ENCODE measurements around the gene PSMC5. TPM values are rescaled to one million over a fixed set of nuclear protein-coding genes. Genes with fewer than 3 reads are reported as not detected.

The PSMC5 gene
- total RNA-seq, 2 experiments from 2014 or later, result 32.6 to 105 TPM

DNA sequence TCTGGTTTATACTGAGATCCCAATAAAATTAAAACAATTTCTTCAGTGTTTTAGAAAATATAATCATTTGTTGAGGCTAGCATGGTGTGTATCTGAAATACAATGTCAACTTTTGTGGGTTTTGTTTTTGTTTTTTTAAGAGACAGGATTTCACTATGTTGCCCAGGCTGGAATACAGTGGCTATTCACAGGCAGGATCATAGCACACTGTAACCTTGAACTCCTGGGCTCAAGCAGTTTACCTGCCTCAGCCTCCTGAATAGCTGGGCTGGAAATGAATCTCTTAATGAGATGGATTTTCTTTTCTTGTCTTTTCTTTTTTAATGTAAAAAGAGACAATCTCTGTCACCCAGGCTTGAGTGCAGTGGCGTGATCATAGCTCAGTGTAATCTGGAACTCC, 41.1 kb upstream of the PSMC5 start:
- Histone ChIP-seq H4K20me1 (ENCODE audit: insufficient read depth, low read length) (peaks cover 26% of the 10 kb centered on the region), H3K4me3 (ENCODE audit: low read depth, low read length, poor library complexity, severe bottlenecking) (no peak overlapping the region), H3K9me2 (ENCODE audit: insufficient read depth, low read length) (no peaks in the 10 kb centered on the region), H3K36me3 (ENCODE audit: insufficient read depth, low read length) (peaks cover 97% of the 10 kb centered on the region), H2AFZ (ENCODE audit: low read length) (no peak overlapping the region), H3K9me3 (ENCODE audit: low read length) (no peaks in the 10 kb centered on the region), H3K79me2 (ENCODE audit: insufficient read depth, low read depth, low read length) (peaks cover 80% of the 10 kb centered on the region), H3K27ac (ENCODE audit: low read depth, low read length, poor library complexity, severe bottlenecking) (no peak overlapping the region), H3K4me1 (ENCODE audit: insufficient read depth, low read length, poor library complexity, severe bottlenecking) (no peaks in the 10 kb centered on the region), H3K4me2 (ENCODE audit: low read length) (no peak overlapping the region)
- intact Hi-C loops (cut with micrococcal nuclease; ENCODE audit: unreplicated experiment), result no loop called here
- BruUV-seq (replicated peaks), result no TSS peak
- ChIA-PET POLR2A (interaction anchor here (0.6 to 0.8 kb wide), 2 partner anchors 10 to 72 kb away, joined by 3 read pairs; no protein-coding TSS in a partner anchor), CTCF (ENCODE audit: unreplicated experiment) (no interaction called here)
- no peak for TF ChIP-seq EZH2phosphoT487 (IDR thresholded peaks at IDR 0.05; ENCODE audit: borderline replicate concordance, low read depth, low read length)
- TF ChIP-seq, protein P1, sequence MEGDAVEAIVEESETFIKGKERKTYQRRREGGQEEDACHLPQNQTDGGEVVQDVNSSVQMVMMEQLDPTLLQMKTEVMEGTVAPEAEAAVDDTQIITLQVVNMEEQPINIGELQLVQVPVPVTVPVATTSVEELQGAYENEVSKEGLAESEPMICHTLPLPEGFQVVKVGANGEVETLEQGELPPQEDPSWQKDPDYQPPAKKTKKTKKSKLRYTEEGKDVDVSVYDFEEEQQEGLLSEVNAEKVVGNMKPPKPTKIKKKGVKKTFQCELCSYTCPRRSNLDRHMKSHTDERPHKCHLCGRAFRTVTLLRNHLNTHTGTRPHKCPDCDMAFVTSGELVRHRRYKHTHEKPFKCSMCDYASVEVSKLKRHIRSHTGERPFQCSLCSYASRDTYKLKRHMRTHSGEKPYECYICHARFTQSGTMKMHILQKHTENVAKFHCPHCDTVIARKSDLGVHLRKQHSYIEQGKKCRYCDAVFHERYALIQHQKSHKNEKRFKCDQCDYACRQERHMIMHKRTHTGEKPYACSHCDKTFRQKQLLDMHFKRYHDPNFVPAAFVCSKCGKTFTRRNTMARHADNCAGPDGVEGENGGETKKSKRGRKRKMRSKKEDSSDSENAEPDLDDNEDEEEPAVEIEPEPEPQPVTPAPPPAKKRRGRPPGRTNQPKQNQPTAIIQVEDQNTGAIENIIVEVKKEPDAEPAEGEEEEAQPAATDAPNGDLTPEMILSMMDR (conservative IDR thresholded peaks at IDR 0.05; ENCODE audit: low read length), result no peak
- no peak for DNase-seq (ENCODE audit: low spot score)

DNA sequence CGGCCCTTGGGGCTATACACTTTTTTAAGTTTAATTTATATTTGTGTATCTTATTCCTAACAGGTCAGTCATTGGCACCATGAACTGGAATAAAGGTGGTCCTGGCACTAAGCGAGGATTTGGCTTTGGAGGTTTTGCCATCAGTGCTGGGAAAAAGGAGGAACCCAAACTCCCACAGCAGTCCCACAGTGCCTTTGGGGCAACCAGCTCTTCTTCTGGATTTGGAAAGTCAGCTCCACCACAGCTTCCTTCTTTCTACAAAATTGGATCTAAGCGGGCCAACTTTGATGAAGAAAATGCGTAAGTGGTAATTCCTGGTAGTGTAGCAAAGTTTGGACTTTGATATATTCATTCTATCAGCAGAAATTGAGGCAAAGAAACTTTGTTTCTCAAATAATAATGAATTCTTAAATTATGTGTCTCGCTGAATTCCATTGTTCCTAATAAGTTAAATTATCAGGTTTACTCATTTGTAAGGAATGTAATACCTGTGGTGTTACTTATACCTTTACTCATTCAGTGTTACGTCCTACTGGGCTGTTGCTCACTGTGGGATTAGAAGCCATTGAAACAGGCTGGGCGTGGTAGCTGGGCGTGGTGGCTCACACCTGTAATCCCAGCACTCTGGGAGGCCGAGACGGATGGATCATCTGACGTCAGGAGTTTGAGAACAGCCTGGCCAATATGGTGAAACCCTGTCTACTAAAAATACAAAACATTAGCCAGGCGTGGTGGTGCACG, 40.1 kb upstream of the PSMC5 start:
- ChIA-PET CTCF (ENCODE audit: unreplicated experiment) (no interaction called here), POLR2A (no interaction called here)
- no TSS peak for BruUV-seq (replicated peaks)
- Histone ChIP-seq H3K79me2 (ENCODE audit: insufficient read depth, low read depth, low read length) (peaks cover 80% of the 10 kb centered on the region), H2AFZ (ENCODE audit: low read length) (no peak overlapping the region), H3K36me3 (ENCODE audit: insufficient read depth, low read length) (peaks cover 100% of the 10 kb centered on the region), H3K9me2 (ENCODE audit: insufficient read depth, low read length) (no peaks in the 10 kb centered on the region), H4K20me1 (ENCODE audit: insufficient read depth, low read length) (peaks cover 25% of the 10 kb centered on the region), H3K9me3 (ENCODE audit: low read length) (no peaks in the 10 kb centered on the region), H3K4me1 (ENCODE audit: insufficient read depth, low read length, poor library complexity, severe bottlenecking) (no peaks in the 10 kb centered on the region), H3K27ac (ENCODE audit: low read depth, low read length, poor library complexity, severe bottlenecking) (no peak overlapping the region), H3K4me2 (ENCODE audit: low read length) (no peak overlapping the region), H3K4me3 (ENCODE audit: low read depth, low read length, poor library complexity, severe bottlenecking) (no peak overlapping the region)
- DNase-seq (ENCODE audit: low spot score), result no peak
- TF ChIP-seq, protein P1 (conservative IDR thresholded peaks at IDR 0.05; ENCODE audit: low read length), result no peak
- TF ChIP-seq EZH2phosphoT487 (IDR thresholded peaks at IDR 0.05; ENCODE audit: borderline replicate concordance, low read depth, low read length), result no peak
- intact Hi-C loops (cut with micrococcal nuclease; ENCODE audit: unreplicated experiment), result no loop called here

DNA sequence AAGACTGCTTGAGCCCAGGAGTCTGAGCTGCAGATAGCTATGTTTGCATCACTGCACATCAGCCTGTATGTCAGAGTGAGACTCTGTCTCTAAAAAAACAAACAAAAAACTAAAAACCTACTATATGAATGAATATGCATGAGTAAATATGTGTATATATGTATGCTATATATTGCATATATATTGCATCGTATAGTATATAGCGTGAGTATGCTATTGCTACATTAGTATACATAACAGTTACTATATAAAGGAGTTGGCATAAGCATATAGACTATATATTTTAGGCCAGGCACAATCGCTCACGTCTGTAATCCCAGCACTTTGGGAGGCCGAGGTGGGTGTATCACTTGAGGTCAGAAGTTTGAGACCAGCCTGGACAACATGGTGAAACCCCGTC, 37.2 kb upstream of the PSMC5 start:
- BruUV-seq (replicated peaks), result no TSS peak
- Histone ChIP-seq H3K4me2 (ENCODE audit: low read length) (no peak overlapping the region), H3K4me3 (ENCODE audit: low read depth, low read length, poor library complexity, severe bottlenecking) (no peak overlapping the region), H2AFZ (ENCODE audit: low read length) (no peak overlapping the region), H3K36me3 (ENCODE audit: insufficient read depth, low read length) (peaks cover 100% of the 10 kb centered on the region), H3K4me1 (ENCODE audit: insufficient read depth, low read length, poor library complexity, severe bottlenecking) (no peaks in the 10 kb centered on the region), H3K79me2 (ENCODE audit: insufficient read depth, low read depth, low read length) (peaks cover 72% of the 10 kb centered on the region), H4K20me1 (ENCODE audit: insufficient read depth, low read length) (peaks cover 10% of the 10 kb centered on the region), H3K9me3 (ENCODE audit: low read length) (no peaks in the 10 kb centered on the region), H3K27ac (ENCODE audit: low read depth, low read length, poor library complexity, severe bottlenecking) (no peak overlapping the region), H3K9me2 (ENCODE audit: insufficient read depth, low read length) (no peaks in the 10 kb centered on the region)
- intact Hi-C loops (cut with micrococcal nuclease; ENCODE audit: unreplicated experiment), result loop anchor here (5.0 kb wide), 1 partner anchor 93 kb away; no protein-coding TSS in a partner anchor
- POLR2A ChIA-PET, result interaction anchor here (0.6 to 1.2 kb wide), 4 partner anchors 9 to 506 kb away, joined by 3 to 4 read pairs (median 3); no protein-coding TSS in a partner anchor
- no peak for DNase-seq (ENCODE audit: low spot score)
- CTCF ChIA-PET (ENCODE audit: unreplicated experiment), result no interaction called here
- TF ChIP-seq EZH2phosphoT487 (IDR thresholded peaks at IDR 0.05; ENCODE audit: borderline replicate concordance, low read depth, low read length), result no peak
- TF ChIP-seq, protein P1 (conservative IDR thresholded peaks at IDR 0.05; ENCODE audit: low read length), result no peak

Data from OCI-LY7 (cell line).